HG03354 (cell line): ENCODE measurements around the gene TYSND1.
A peak's percentile ranks its signal among the peaks of the same experiment; 100 is the strongest.
"Not testable (repeated sequence)": the region's sequence is repeated elsewhere in the genome, so short reads cannot be mapped to it uniquely, and the experiment has no call there.

ENCODE experiments used
- ATAC-seq: cut with Tn5 transposase; IDR thresholded peaks from one replicate; pipeline ENCODE4 v1.9.1; 2021; ENCODE audit warnings: mild to moderate bottlenecking; ENCODE audit not compliant: unreplicated experiment, poor library complexity, severe bottlenecking

Gene TYSND1

DNA sequence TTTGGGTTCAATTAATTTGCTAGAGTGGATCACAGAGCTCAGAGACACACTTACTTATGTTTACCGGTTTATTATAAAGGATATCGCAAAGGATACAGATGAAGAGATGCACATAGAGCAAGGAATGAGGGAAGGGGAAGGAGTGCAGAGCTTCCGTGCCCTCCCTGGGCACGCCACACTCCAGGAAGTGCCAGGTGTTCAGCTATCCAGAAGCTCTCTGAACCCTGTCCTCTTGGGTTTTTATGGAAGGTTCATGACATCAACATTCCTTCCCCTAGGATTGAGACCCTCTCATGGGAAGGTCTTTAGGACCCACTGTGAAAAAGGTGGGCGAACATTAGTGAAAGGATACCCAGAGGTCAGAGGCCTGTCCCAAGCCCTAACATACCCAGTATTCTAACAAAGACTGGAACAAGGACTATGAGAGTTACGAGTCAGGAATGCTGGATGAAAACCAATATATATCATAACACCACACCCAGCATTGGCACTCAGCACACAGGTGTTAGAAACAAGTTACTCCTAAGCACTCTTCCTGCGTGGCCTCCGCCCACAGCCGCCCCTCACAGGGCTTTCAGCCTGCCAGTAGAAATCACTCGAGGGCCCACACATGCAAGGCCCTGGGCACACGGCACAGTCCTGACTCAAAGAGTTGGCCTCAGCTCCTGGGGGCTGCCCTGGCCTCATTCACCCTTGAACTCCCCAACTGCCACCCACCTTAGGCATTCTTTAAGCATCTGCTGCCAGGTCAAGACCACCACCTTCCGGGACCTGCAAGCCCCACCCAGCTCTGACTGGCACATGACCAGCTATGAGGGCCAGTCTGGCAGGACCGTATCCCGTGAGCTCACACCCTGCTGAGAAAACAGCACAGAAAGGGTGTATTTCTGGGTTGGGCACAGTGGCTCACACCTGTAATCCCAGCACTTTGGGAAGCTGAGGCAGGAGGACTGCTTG, 8.3 kb downstream of the TYSND1 start:
- no peak for ATAC-seq

DNA sequence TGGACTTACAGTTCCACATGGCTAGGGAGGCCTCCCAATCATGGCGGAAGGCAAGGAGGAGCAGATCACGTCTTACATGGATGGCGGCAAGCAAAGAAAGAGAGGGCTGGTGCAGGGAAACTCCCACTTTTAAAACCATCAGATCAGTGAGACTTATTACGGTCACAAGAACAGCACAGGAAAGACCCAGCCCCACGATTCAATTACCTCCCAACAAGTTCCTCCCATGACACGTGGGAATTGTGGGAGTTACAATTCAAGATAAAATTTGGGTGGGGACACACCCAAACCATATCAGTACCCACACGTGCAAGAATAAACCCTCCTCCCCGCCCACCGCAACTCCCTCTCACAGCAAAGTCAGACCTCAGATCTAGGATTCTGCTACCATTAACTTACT, 9.4 kb downstream of the TYSND1 start:
- no peak for ATAC-seq

DNA sequence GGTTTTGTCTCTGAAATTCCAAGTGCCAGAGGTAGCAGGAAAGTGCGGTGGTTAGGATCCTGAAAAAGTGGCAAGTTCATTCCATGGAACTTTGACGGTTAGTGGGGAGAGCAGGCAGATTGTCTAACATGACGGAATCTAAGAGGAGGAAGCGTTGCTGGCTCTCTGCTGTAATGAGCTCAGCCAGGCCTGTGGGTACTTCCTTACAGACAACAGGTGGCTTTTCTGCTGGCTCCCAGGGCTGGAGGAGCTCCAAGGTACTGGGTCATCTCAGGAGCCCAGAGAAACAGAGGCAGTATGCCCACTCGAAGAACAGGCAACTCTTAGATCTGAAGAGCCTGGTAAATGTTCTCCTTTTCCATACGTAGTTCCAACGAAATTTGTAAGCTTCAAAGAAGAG, 10.8 kb downstream of the TYSND1 start:
- no peak for ATAC-seq

DNA sequence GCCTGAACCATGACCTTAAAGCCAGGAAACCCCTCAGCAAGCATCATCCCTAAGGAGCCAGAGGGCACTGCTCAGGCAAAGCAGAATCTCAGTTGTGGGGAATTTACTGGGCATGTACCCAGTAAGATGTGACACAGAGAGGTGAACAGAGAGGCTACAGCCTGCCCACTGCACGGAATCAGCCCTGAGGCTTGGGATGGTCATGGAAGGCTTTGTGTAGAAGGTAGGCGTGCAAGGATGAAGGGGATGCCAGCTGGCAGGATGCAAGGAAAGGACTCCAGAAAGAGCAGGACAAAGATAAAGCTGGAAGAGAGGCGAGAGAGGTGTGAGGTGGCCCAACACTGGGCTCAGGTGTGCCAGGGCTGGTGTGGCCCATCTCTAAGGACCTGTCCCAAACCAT, 11.5 kb downstream of the TYSND1 start:
- no peak for ATAC-seq

DNA sequence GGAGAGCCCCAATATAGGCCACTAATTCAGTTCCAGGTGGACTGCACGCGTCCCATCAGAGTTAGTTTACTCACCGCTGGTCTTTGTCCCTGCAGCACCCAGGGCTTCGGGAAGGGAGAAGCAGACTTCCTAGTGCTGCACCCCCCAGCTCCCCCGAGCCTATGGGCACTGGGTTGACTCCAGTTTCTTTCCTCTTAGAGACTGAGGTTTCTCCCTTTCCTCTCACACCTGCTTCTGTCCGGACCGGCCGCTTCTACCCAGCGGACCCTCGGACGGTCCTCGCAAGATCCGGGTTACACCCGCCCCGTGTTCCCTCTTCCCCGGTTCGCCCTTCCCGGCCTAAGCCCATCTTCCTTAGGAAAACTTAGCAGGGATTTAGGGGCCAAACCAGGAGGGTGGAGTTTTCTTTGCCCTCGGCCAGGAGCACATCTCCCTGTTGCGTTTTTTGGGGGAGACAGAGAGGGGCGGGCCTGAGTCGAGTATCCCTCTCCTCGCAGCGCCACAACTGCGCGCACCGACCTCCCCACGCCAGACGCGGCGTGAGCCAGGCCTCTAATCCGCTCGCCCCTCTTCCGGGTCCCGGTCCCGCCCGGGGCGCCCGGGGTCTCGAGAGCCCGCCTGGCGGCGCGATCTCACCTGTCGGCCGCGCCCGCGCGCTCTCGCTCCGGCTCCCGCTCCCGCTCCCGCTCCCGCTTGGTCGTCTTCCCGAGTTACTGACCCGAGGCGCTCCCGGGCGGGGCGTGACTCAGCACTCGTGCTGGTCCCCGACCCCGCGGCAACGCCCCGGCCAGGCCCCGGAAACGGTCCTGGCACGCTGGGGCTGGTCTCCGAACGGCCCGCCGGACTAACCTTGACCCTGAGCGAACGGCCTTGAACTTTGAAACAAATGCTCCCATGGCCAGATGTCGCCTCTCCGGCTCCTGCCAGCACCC, 14.1 kb downstream of the TYSND1 start, which contains the start of gene AIFM2:
Gene AIFM2 (minus strand): TSS at position 728 of the 932 bp plus-strand sequence. CDS start 8,741 bp downstream, outside the sequence.
- ATAC-seq: peak; percentile 81

DNA sequence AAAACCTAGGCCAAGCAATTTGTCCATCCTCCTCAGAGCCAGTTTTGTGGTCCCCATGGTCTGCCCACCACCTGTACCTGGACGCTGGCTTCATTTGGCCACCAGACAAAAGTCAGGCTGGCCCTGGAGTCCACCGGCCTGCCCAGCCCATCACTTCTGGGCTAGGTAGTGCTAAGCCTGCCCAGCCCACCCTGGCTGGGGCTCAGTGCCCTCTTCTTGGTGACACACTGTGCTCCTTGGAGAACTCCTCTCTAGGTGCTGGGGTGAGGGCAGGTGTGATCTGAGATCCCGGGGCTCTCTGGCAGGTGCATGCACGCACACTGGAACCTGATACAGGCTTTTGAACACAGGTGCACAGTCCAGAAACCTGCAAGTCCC, 15.0 kb downstream of the TYSND1 start:
- no peak for ATAC-seq

DNA sequence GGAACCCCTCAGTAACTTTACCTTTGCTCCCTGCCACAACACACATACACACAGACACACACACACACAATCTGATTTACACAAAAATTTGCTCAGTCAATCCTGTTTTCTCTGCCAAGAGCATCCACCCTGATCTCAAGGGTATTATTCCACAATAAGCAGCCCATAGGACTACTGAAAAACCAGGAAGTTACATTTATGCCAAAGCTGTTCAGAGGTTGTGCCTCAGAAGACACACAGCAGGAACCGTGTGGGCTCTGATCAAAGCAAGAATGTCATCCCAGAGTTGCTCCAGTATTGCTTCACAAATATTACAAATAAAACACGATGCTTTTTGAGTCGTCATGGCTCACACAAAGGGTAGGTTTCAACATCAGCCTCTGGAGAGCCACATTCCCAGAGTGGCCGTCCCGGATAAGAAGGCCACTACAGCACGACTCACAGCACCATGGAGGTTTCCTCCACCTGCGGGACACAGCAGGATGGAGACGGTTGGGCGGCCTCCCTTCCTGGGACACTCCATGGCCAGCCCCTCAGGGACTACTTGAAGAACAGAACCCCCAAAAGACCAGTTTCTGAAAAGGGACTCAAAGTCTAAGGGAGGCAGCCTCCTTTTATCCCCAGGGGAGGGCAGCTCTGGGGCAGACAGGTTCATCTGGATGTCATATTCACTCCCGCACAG, 15.5 kb downstream of the TYSND1 start:
- no peak for ATAC-seq

DNA sequence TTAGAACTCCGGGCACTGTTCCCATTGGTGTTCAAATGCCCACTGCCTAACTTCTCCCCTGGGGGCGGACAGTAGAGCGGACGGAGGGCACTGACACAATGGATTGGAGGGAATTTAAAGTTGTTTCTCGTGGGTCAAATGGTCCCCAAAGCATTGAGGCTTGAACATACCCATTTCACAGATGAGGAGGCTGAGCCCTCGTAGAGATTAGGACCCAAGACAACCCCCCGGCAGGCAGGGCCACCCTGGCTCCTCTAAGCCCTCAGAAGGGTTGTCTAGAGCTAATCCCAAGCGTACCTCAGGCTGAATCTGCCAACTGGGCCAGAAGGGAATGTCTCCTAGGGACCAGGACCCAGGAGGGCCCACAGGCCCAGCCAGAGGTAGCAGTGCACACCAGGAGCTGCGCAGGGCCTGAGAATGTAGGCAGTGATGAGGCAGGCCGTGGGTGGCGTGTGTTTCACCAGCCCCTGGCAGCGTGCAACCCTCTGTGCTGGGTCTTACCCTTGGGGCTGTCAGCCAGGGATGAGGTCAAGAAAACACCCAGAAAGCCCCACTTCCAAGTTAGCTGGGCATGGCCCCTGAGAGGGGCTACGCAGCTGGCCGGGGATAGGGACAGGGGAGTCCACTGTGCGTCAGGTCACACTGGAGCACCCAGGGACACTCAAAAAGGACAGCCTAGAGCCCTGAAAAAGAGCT, 19.7 kb downstream of the TYSND1 start:
- no peak for ATAC-seq

DNA sequence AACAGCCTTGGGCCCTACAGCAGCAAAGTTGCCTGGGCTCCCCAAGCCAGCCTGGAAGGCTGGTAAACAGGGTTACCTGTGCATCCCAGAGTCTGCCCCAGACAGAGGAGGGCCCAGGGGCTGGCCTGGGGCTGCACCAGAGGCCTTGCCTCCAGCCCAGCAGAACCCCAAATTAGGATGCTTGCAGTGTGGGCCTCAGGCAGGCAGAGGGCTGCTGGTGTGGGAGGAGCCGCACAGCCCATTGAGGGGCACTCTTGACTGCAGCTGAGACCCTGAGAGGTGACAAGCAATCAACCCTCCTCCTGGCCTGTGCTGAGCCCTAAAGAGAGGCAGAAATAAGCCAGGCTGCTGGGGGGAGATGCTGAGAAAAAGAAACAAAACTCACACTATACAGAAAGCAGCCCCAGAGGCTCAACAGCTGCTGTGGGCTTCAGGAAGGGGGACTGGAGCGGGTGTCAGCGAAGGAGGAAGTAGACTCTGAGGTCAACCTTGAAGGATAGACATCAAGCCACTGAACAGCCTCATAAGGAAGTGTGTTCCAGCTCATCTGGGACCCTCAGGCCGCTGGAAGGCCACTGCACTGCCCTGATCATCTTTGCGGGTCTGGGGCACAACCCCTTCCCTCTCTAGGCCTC, 20.5 kb downstream of the TYSND1 start:
- no peak for ATAC-seq

DNA sequence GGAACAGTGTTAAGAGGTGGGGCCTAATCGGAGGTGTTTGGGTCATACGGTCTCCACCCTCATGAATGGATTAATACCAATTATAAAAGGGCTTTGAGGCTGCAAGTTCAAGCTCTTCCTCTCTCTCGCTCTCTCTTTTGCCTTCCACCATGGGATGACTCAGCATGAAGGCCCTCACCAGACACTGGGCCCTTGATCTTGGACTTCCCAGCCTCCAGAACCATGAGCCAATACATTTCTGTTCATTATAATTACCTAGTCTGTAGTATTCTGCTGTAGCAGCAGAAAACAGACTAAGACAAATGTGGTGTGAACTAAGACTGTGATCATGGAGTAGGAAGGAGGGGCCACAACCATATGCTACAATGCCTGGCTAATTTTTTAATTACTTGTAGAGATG, 21.6 kb downstream of the TYSND1 start:
- ATAC-seq: no peak

DNA sequence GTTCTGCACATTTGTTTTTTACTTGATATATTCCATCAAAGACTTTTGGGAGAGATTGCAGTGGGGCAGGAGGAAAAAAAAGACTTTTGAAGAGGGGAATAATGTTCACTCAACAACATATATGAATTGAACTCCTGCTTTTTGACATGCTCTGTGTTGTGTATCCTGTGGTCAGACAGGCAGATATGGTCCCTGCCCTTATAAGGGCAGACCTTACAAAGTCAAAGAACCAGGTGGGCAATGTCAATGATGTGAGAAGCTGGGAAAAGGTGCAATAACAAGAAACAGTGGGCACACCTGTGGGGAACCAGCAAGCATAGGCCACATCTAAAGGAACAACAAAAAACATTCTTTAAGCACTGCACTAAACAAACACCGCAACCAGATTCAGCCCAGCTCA, 22.1 kb downstream of the TYSND1 start:
- no peak for ATAC-seq

DNA sequence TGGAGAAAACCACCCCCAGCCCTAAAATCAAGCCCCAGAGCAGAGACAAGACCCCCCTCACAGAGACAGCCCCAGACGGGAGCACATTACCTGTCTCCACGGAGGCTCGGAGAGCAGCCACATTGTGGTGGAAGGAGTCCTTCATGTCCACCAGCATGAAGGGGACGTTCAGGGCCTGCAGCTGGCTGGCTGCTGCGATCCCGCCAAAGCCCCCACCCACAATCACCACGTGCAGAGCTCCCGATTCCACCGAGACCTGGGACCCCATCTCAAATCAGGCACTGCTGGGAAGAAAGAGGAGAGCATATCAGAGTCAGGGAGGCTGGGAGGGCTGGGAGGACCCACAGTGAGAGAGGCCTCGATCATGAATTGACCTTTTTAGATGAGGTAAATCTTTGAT, 22.7 kb downstream of the TYSND1 start:
- ATAC-seq: no peak

DNA sequence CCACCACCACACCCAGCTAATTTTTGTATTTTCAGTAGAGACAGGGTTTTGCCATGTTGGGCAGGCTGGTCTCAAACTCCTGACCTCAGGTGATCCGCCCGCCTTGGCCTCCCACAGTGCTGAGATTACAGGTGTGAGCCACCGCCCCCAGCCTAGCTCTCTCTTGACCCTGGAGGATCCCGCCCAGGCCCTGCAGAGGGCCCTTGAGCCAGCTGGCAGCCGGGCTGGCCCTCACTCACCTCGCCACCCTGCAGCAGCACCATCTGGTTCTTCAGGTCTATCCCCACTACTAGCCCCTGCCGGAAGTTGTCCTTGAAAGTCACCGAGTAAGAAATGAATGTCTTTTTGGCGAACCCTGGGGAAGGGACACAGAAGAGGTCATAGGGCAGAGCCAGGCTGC, 23.3 kb downstream of the TYSND1 start:
- not testable (repeated sequence) for ATAC-seq

DNA sequence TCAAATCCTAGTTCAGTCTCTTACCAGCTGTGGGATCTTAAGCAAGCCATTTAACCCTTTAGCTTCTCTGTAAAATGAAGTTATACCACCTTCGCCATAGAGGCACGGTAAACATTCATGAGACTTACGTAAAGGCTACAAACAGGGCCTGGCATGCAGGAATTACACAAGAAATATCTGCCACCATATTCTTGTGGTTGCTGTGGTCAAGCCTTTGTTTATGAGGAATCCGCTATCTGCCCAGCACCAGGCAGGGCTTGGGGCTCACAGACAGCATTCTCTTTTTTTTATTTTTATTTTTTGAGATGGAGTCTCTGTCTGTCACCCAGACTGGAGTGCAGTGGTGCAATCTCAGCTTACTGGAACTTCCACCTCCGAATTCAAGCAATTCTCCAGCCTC, 23.8 kb downstream of the TYSND1 start:
- ATAC-seq: no peak

DNA sequence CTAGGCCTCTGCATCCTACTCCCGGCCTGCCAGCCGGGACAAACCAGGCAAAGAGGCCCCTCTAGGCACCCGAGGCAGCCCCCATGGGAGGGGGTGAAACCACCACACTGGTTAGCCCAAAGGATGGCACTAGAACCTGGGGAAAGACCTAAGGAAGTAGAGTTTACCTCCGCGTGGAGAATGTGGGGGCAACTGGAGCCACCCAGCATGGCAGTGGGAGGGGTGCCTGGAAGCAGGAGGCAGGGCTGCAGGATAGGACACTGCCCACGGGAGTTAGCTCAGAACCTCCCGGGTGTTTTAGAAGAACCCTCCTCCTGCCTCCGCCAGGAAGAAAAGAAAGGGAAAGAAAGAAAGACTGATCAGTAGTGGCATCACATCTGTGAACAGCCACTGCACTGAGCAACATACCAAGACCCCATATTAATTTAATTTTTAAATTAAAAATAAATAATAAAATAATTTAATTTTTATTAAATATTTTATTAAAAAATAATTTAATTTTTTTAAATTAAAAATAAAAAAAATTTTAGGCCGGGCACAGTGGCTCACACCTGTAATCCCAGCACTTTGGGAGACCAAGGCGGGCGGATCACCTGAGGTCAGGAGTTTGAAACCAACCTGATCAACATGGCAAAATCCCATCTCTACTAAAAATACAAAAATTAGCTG, 25.1 kb downstream of the TYSND1 start:
- ATAC-seq: no peak

DNA sequence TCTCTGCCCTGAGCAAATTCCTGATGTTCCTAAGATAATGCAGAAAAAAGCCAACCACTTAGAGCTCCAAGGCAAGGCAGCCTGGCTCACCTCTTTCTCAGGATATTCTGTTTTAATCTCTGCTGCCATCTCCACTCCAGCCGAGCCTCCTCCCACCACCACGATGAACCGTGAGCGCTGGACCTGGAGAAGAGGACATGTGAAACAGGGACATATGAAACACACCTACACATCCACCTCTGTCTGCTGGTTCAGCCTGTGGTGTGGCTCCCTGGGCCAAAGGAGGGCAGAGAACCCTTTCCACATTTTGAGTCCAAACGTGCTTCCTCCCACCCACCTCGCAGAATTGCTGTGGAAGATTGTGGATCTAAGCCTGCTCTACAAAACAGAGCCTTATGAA, 26.1 kb downstream of the TYSND1 start:
- ATAC-seq: no peak

DNA sequence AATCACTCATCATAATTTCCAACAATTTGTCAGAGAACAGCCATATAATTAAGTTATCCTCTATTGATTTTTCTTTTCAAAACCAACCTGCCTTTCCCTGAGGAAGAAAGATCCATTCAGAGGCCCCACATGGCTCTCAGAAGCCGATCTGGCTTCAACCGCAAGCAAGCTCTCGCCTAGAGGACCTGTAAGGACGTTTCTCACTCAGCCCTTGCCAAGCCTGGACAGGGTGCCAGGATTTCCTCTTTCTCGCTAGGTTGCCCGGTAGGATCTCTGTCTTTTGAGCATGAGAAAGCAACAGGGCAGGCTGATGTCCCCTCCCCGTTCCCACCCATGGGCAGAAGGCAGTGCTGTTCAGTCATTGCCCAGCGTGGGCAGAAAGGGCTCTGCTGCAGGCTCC, 26.9 kb downstream of the TYSND1 start:
- no peak for ATAC-seq

DNA sequence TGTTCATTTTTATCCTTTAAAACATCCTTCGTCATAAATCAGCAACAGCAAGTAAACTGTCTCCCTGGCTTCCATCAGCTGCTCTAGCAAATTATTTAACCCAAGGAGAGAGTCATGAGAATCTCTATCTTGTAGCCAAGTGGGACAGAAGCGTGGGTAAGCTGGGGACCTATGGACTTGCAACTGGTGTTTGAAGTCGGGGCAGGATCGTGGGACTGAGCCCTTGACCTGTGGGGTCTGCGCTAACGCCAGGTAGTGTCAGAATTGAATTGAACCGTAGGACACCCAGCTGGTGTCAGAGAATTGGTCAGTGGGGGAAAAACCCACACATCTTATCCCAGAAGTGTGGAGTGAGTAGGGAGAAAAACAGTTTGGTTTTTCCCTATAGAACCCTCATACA, 27.3 kb downstream of the TYSND1 start:
- ATAC-seq: no peak

DNA sequence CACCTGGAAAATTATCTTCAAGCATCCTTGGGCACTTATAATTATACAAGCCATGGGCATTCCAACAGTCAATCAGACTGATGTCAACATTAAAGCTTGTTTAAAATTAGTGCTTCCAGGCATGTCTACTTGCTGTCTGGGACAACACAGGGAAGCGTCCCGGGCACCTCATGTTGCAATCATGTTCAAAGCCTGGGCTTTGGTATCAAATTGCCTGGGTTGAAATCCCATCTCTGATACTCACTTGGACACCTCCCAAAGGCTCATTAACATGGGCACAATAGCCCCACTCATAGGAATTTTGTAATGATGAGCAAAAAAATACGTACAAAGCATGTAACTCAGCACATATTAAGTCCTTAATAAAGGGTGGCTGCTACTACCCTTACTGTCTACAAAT, 28.3 kb downstream of the TYSND1 start:
- ATAC-seq: no peak
